Endothelial cell of umbilical vein (primary cell): ENCODE results near the gene PCP2. TPM values are rescaled to one million over a fixed set of nuclear protein-coding genes. Genes with fewer than 3 reads are reported as not detected.

Experiments
- BruUV-seq: library from RNA; stranded (reverse); fragments of 400-500 nt; replicated peaks from 2 replicates; lab custom pipeline; 2021; lab: Mats Ljungman, UMichigan
- CTCF ChIA-PET: fragments of 300-600, 350-600 bp; sonication (Branson Sonifier 250); formaldehyde crosslinking; loops from one replicate; lab custom pipeline; 2021; ENCODE audit warnings: antibody characterized with exemption, inconsistent platforms; lab: Charles Lee
- POLR2A ChIA-PET: fragments of 300-600, 350-600 bp; sonication (Branson Sonifier 250); formaldehyde crosslinking; loops from one replicate; lab custom pipeline; 2021; ENCODE audit warnings: antibody characterized with exemption, inconsistent platforms; lab: Charles Lee
- DNase-seq: peaks from one replicate; pipeline ENCODE4 v3.0.0-alpha.2; 2011; ENCODE audit warnings: low read depth, low spot score
- FAIRE-seq: peaks from 2 replicates; lab custom pipeline; 2011; peaks lifted over from hg19 to GRCh38; lab: Jason Lieb, UNC
- H2AFZ ChIP-seq: 2 replicates; pipeline ENCODE4 v1.6.0; 2012; ENCODE audit warnings: low read depth, low read length, control low read depth, inconsistent platforms
- H3K27ac ChIP-seq: 2 replicates; pipeline ENCODE4 v1.5.1; 2011; ENCODE audit warnings: low read depth, mild to moderate bottlenecking, control low read depth, low read length, moderate library complexity; ENCODE audit not compliant: insufficient read depth
- H3K27me3 ChIP-seq, 2 experiments: 2 replicates each; pipeline versions ENCODE4 v1.6.0 to v1.6.1; 2011; ENCODE audit warnings: low read length in 2 of 2, mixed read lengths in 1 of 2; ENCODE audit not compliant: control insufficient read depth in 2 of 2, insufficient read depth in 2 of 2
- H3K36me3 ChIP-seq, 2 experiments: 2 replicates in 1 of 2; 3 replicates in 1 of 2; pipeline ENCODE4 v1.5.1; 2011; ENCODE audit warnings: low read length in 2 of 2, mild to moderate bottlenecking in 1 of 2, moderate library complexity in 1 of 2; ENCODE audit not compliant: control insufficient read depth in 2 of 2, insufficient read depth in 2 of 2; ENCODE audit errors: extremely low read depth in 1 of 2
- H3K4me1 ChIP-seq: 3 replicates; pipeline ENCODE4 v1.5.1; 2011; ENCODE audit warnings: mild to moderate bottlenecking, low read length; ENCODE audit not compliant: control insufficient read depth, insufficient read depth; ENCODE audit errors: extremely low read depth
- H3K4me2 ChIP-seq: 2 replicates; pipeline ENCODE4 v1.6.1; 2011; ENCODE audit warnings: low read length, control low read depth, mixed read lengths; ENCODE audit not compliant: insufficient read depth
- H3K4me3 ChIP-seq, 3 experiments: fragments of 200-600 bp in 1 of 3; sonication (generic), shearing (Covaris generic) in 1 of 3; replicated peaks in 1 of 3; 2 replicates each; pipeline ENCODE4 v1.5.1; 2011 to 2016; ENCODE audit warnings: control low read depth in 3 of 3, low read length in 3 of 3, mild to moderate bottlenecking in 2 of 3, inconsistent platforms in 1 of 3, low read depth in 1 of 3, moderate library complexity in 1 of 3; ENCODE audit not compliant: insufficient read depth in 1 of 3
- H3K79me2 ChIP-seq: 2 replicates; pipeline ENCODE4 v1.6.0; 2012; ENCODE audit warnings: low read length, inconsistent platforms; ENCODE audit not compliant: control insufficient read depth, insufficient read depth
- H3K9ac ChIP-seq: replicated peaks from 2 replicates; pipeline ENCODE3; 2011; ENCODE audit warnings: low read length, control low read depth; ENCODE audit not compliant: insufficient read depth; ENCODE audit errors: extremely low read depth
- H3K9me1 ChIP-seq: replicated peaks from 3 replicates; pipeline ENCODE4 v1.6.0; 2011; ENCODE audit warnings: mild to moderate bottlenecking, low read length; ENCODE audit not compliant: control insufficient read depth, insufficient read depth; ENCODE audit errors: extremely low read depth
- H3K9me3 ChIP-seq: replicated peaks from 2 replicates; pipeline ENCODE4 v1.5.1; 2012; ENCODE audit warnings: low read length, inconsistent platforms; ENCODE audit not compliant: control insufficient read depth, insufficient read depth
- H4K20me1 ChIP-seq: replicated peaks from 2 replicates; pipeline ENCODE3; 2011; ENCODE audit warnings: mild to moderate bottlenecking, low read length; ENCODE audit not compliant: control insufficient read depth, insufficient read depth; ENCODE audit errors: extremely low read depth
- CTCF ChIP-seq, 2 donors: IDR thresholded peaks; 1 replicate in 1 of 2; 2 replicates in 1 of 2; pipeline ENCODE4 v1.5.1; 2011; ENCODE audit warnings: low read length in 2 of 2, mild to moderate bottlenecking in 2 of 2, moderate library complexity in 2 of 2, control low read depth in 1 of 2, inconsistent platforms in 1 of 2, low read depth in 1 of 2; ENCODE audit not compliant: insufficient read depth in 1 of 2; ENCODE audit errors: extremely low read depth in 1 of 2
- EZH2 ChIP-seq: IDR thresholded peaks from 2 replicates; pipeline ENCODE4 v1.6.1; 2012; ENCODE audit warnings: borderline replicate concordance, low read depth, mild to moderate bottlenecking, moderate library complexity, low read length, inconsistent platforms; ENCODE audit not compliant: severe bottlenecking
- FOS ChIP-seq: IDR thresholded peaks from 2 replicates; pipeline ENCODE4 v1.6.1; 2011; ENCODE audit warnings: mild to moderate bottlenecking, low read length, moderate library complexity, borderline replicate concordance; ENCODE audit not compliant: insufficient read depth
- GATA2 ChIP-seq: IDR thresholded peaks from 2 replicates; pipeline ENCODE4 v1.7.0; 2011; ENCODE audit warnings: low read depth, mild to moderate bottlenecking, moderate library complexity, mixed read lengths, low read length; ENCODE audit not compliant: insufficient read length, insufficient read depth
- JUN ChIP-seq: IDR thresholded peaks from 2 replicates; pipeline ENCODE4 v1.6.1; 2011; ENCODE audit warnings: borderline replicate concordance, low read depth; ENCODE audit not compliant: insufficient read length, insufficient read depth
- MAX ChIP-seq: IDR thresholded peaks from 2 replicates; pipeline ENCODE4 v1.6.1; 2011; ENCODE audit not compliant: insufficient read depth, insufficient read length
- MYC ChIP-seq: IDR thresholded peaks from one replicate; pipeline ENCODE4 v1.6.1; 2011; ENCODE audit warnings: mild to moderate bottlenecking, low read depth, low read length
- POLR2A ChIP-seq: IDR thresholded peaks from 2 replicates; pipeline ENCODE4 v1.6.1; 2012; ENCODE audit warnings: low read depth, mild to moderate bottlenecking, control low read depth, low read length
- POLR2AphosphoS5 ChIP-seq: IDR thresholded peaks from 2 replicates; pipeline ENCODE4 v1.6.1; 2012; ENCODE audit warnings: low read depth, mild to moderate bottlenecking, control low read depth, low read length, moderate library complexity; ENCODE audit not compliant: insufficient read depth
- dilution Hi-C: fragments of 300-500 bp; cut with MboI; formaldehyde crosslinking; loops from one replicate; pipeline ENCODE4 v1.15.0; 2019; ENCODE audit warnings: low sequenced_read_pairs; ENCODE audit not compliant: extremely low pct_ligation_motif_present
- intact Hi-C: fragments of 100-400 bp; cut with micrococcal nuclease; formaldehyde crosslinking; loops from one replicate; pipeline ENCODE4 v1.10.0; 2022
- polyA plus RNA-seq, 4 experiments: library from polyadenylated mRNA; depleted of rRNA in 3 of 4; stranded (reverse) in 3 of 4; unstranded in 1 of 4; fragments of >200 nt; gene quantifications; 2 replicates each; pipeline versions ENCODE4 v1.2.1 to v1.2.3, GENCODE V29; 2011 to 2012; ENCODE audit warnings: missing spikeins in 1 of 4
- total RNA-seq: library from RNA; stranded (reverse); gene quantifications from 2 replicates; pipeline ENCODE4 v1.2.3, GENCODE V29; 2021

PCP2 gene
- total and polyA plus RNA-seq, 2 donors (not counting 3 experiments of a cell fraction or from before 2014, with no cell fraction given), result not detected

GRCh38 chr19:7647156-7647555, 13.6 kb upstream of the PCP2 start:
- no peak overlapping the region for H3K4me2 ChIP-seq
- H3K79me2 ChIP-seq, result no peaks in the 10 kb centered on the region
- H3K27me3 ChIP-seq, result peaks cover 0 to 2% of the 10 kb centered on the region in 2 experiments
- intact Hi-C loops (no loop called here), dilution Hi-C loops (no loop called here)
- H2AFZ ChIP-seq, result no peak overlapping the region
- H3K4me1 ChIP-seq, result peaks cover 2% of the 10 kb centered on the region
- no peak overlapping the region for H3K27ac ChIP-seq
- POLR2A ChIA-PET, result no interaction called here
- H3K4me3 ChIP-seq, result no peak overlapping the region
- no TSS peak for BruUV-seq
- no peaks in the 10 kb centered on the region for H3K9me3 ChIP-seq
- H3K9me1 ChIP-seq, result no peaks in the 10 kb centered on the region
- no peak overlapping the region for H3K9ac ChIP-seq
- DNase-seq (no peak), FAIRE-seq (no peak)
- no peaks in the 10 kb centered on the region for H3K36me3 ChIP-seq
- H4K20me1 ChIP-seq, result no peaks in the 10 kb centered on the region
- CTCF ChIA-PET, result interaction anchor here (1.4 kb wide), 1 partner anchor 34 kb away, joined by 3 read pairs; the partner anchor contains the start of gene TRAPPC5
- TF ChIP-seq JUN (no peak), CTCF (IDR thresholded peaks at IDR 0.05; ENCODE audit: extremely low read depth in 1 of 2, insufficient read depth in 1 of 2, low read depth in 1 of 2, low read length in 2 of 2) (no peak), EZH2 (no peak), FOS (no peak), GATA2 (no peak), MAX (no peak), MYC (no peak), POLR2A (no peak), POLR2AphosphoS5 (no peak)
